HepG2 (cell line): Measurements from ENCODE around the gene NPSR1. TPM values are rescaled to one million over a fixed set of nuclear protein-coding genes. Genes with fewer than 3 reads are reported as not detected.

ENCODE experiments used
- ATAC-seq: fragments of 200-7000 bp; cut with Tn5 transposase; 3 replicates; pipeline ENCODE4 v1.9.1; 2020; ENCODE audit warnings: mild to moderate bottlenecking, moderate library complexity
- BruUV-seq: library from RNA; stranded (reverse); fragments of 400-500 nt; replicated peaks from 2 replicates; lab custom pipeline; 2021; lab: Mats Ljungman, UMichigan
- CTCF ChIA-PET: fragments of 300-600 bp; formaldehyde crosslinking; extraction: SDS; loops from one replicate; lab custom pipeline; 2021; ENCODE audit warnings: low total read pairs, inconsistent platforms, low intra/inter-chr PET ratio; lab: Yijun Ruan, JAX
- POLR2A ChIA-PET: fragments of 350-600 bp; sonication (Branson Sonifier 250); formaldehyde crosslinking; loops from one replicate; lab custom pipeline; 2020; ENCODE audit warnings: antibody characterized with exemption, inconsistent platforms; lab: Yijun Ruan, JAX
- DNase-seq: peaks from one replicate; pipeline ENCODE4 v3.0.0-alpha.2; 2015; ENCODE audit warnings: low spot score
- FAIRE-seq: peaks from 3 replicates; lab custom pipeline; 2011; peaks lifted over from hg19 to GRCh38; lab: Jason Lieb, UNC
- H2AFZ ChIP-seq: one replicate; pipeline ENCODE4 v1.6.1; 2011; ENCODE audit warnings: low read length, inconsistent platforms
- H3K27ac ChIP-seq: fragments of 300-600 bp; 3 replicates; pipeline ENCODE4 v1.8.0; 2011; ENCODE audit warnings: mixed run types, mild to moderate bottlenecking, mixed read lengths, low read length, inconsistent platforms; ENCODE audit not compliant: insufficient read depth; ENCODE audit errors: extremely low read length
- H3K27me3 ChIP-seq, 2 experiments: fragments of 200-600 bp in 1 of 2; 2 replicates in 1 of 2; 3 replicates in 1 of 2; pipeline versions ENCODE4 v1.6.0 to v1.8.0; 2011; ENCODE audit warnings: low read length in 2 of 2, mild to moderate bottlenecking in 2 of 2, moderate library complexity in 2 of 2, inconsistent platforms in 1 of 2; ENCODE audit not compliant: insufficient read depth in 2 of 2, control insufficient read depth in 1 of 2
- H3K36me3 ChIP-seq, 2 experiments: fragments of 200-600 bp in 1 of 2; replicated peaks in 1 of 2; 2 replicates in 1 of 2; 3 replicates in 1 of 2; pipeline versions ENCODE4 v1.5.1 to v1.8.0; 2011; ENCODE audit warnings: low read length in 2 of 2, inconsistent platforms in 1 of 2; ENCODE audit not compliant: insufficient read depth in 2 of 2, control insufficient read depth in 1 of 2
- H3K4me1 ChIP-seq: 2 replicates; pipeline ENCODE4 v1.5.1; 2012; ENCODE audit warnings: low read length, inconsistent platforms; ENCODE audit not compliant: insufficient read depth
- H3K4me2 ChIP-seq: 2 replicates; pipeline ENCODE4 v1.6.0; 2011; ENCODE audit warnings: low read depth, low read length, inconsistent platforms
- H3K4me3 ChIP-seq, 3 experiments: fragments of 200-600 bp in 1 of 3; sonication (generic), shearing (Covaris generic) in 1 of 3; replicated peaks in 1 of 3; 2 replicates each; pipeline ENCODE4 v1.5.1; 2011 to 2016; ENCODE audit warnings: low read length in 3 of 3, inconsistent platforms in 2 of 3, low read depth in 2 of 3, mild to moderate bottlenecking in 2 of 3, control low read depth in 1 of 3, mixed read lengths in 1 of 3; ENCODE audit not compliant: insufficient read depth in 1 of 3
- H3K79me2 ChIP-seq: one replicate; pipeline ENCODE4 v1.6.1; 2011; ENCODE audit warnings: low read length, inconsistent platforms; ENCODE audit not compliant: insufficient read depth
- H3K9ac ChIP-seq: 2 replicates; pipeline ENCODE4 v1.6.0; 2011; ENCODE audit warnings: mild to moderate bottlenecking, low read depth, low read length, inconsistent platforms; ENCODE audit not compliant: insufficient read depth
- H3K9me3 ChIP-seq: 2 replicates; pipeline ENCODE4 v1.5.1; 2012; ENCODE audit warnings: mild to moderate bottlenecking, low read length
- H4K20me1 ChIP-seq: 2 replicates; pipeline ENCODE4 v1.6.0; 2011; ENCODE audit warnings: inconsistent platforms, mild to moderate bottlenecking, low read length, moderate library complexity; ENCODE audit not compliant: insufficient read depth
- HMG20B ChIP-seq: conservative IDR thresholded peaks from 2 replicates; pipeline ENCODE4 v1.6.1; 2016; ENCODE audit warnings: missing genetic modification reagents, missing compliant biosample characterization
- HOMEZ ChIP-seq: IDR thresholded peaks from 2 replicates; pipeline ENCODE4 v1.6.1; 2016; ENCODE audit warnings: low read depth
- MIER2 ChIP-seq: IDR thresholded peaks from 2 replicates; pipeline ENCODE4 v1.6.1; 2016; ENCODE audit warnings: missing biosample characterization, missing genetic modification reagents
- MIXL1 ChIP-seq: IDR thresholded peaks from 2 replicates; pipeline ENCODE4 v1.6.1; 2016
- POLR2G ChIP-seq: fragments of 200-400 bp; formaldehyde crosslinking; IDR thresholded peaks from 2 replicates; pipeline ENCODE4 v1.6.1; 2018; ENCODE audit warnings: mild to moderate bottlenecking, low read depth, low read length, moderate library complexity
- RBFOX2 ChIP-seq: fragments of 200-400 bp; formaldehyde crosslinking; IDR thresholded peaks from 2 replicates; pipeline ENCODE4 v1.6.1; 2017; ENCODE audit warnings: low read depth, mild to moderate bottlenecking, low read length
- SAP130 ChIP-seq: IDR thresholded peaks from 2 replicates; pipeline ENCODE4 v1.6.1; 2016; ENCODE audit warnings: low read depth
- SIX1 ChIP-seq: sonication (generic); formaldehyde crosslinking; IDR thresholded peaks from 2 replicates; pipeline ENCODE4 v1.4.0; 2020; ENCODE audit warnings: missing genetic modification reagents, borderline replicate concordance
- SOX6 ChIP-seq, 2 experiments: fragments of 450-650 bp in 1 of 2; sonication (generic) in 1 of 2; formaldehyde crosslinking in 1 of 2; IDR thresholded peaks; 2 replicates each; pipeline versions ENCODE4 v1.4.0 to v1.6.1; 2017 to 2020; ENCODE audit warnings: antibody characterized with exemption in 1 of 2, mild to moderate bottlenecking in 1 of 2, missing genetic modification reagents in 1 of 2
- ZBTB3 ChIP-seq: sonication (generic); formaldehyde crosslinking; IDR thresholded peaks from 2 replicates; pipeline ENCODE4 v1.4.0; 2020; ENCODE audit warnings: low read depth, mild to moderate bottlenecking, moderate library complexity, missing genetic modification reagents, borderline replicate concordance
- ZNF296 ChIP-seq: sonication (generic); formaldehyde crosslinking; conservative IDR thresholded peaks from 2 replicates; pipeline ENCODE4 v1.5.0; 2020; ENCODE audit warnings: mild to moderate bottlenecking, missing genetic modification reagents
- ZNF343 ChIP-seq: sonication (generic); formaldehyde crosslinking; IDR thresholded peaks from 2 replicates; pipeline ENCODE4 v1.4.0; 2020; ENCODE audit warnings: mild to moderate bottlenecking, missing genetic modification reagents
- ZNF629 ChIP-seq: sonication (generic); formaldehyde crosslinking; conservative IDR thresholded peaks from 2 replicates; pipeline ENCODE4 v1.5.0; 2020; ENCODE audit warnings: missing genetic modification reagents
- ZNF839 ChIP-seq: sonication (generic); formaldehyde crosslinking; IDR thresholded peaks from 2 replicates; pipeline ENCODE4 v1.4.0; 2020; ENCODE audit warnings: missing genetic modification reagents, mild to moderate bottlenecking, borderline replicate concordance
- WGBS: methylation state at CpG from one replicate; pipeline ENCODE4 v1.1.6; 2017; ENCODE audit warnings: low lambda C conversion rate; 5-methylcytosine and 5-hydroxymethylcytosine counted together
- in situ Hi-C: cut with HindIII; loops from 2 replicates; pipeline ENCODE4 v1.10.0; 2017; ENCODE audit warnings: low pct_unique_long_range_greater_than_20kb; ENCODE audit not compliant: extremely low pct_ligation_motif_present
- intact Hi-C: fragments of 100-400 bp; cut with micrococcal nuclease; formaldehyde crosslinking; loops from one replicate; pipeline ENCODE4 v1.10.0; 2022; ENCODE audit not compliant: unreplicated experiment
- polyA plus RNA-seq, 8 experiments: library from polyadenylated mRNA; depleted of rRNA in 3 of 8; stranded (reverse) in 7 of 8; unstranded in 1 of 8; fragments of >200 nt; fragmentation: Illumina TruSeq in 4 of 8; extraction: Trizol in 4 of 8; gene quantifications; 2 replicates each; pipeline versions ENCODE4 v1.2.1 to v1.2.3, GENCODE V29; 2011 to 2016; ENCODE audit warnings: low read depth in 4 of 8, missing spikeins in 1 of 8, mixed read lengths in 1 of 8; ENCODE audit not compliant: insufficient read depth in 1 of 8
- total RNA-seq, 5 experiments: library from RNA; depleted of rRNA; stranded (reverse); fragments of >200 nt; fragmentation: Illumina TruSeq; extraction: Trizol; gene quantifications; 2 replicates each; pipeline ENCODE4 v1.2.3, GENCODE V29; 2016; ENCODE audit warnings: low read depth in 1 of 5
- TF ChIP-seq, protein P1 (sequence below): IDR thresholded peaks from 2 replicates; pipeline ENCODE4 v1.6.1; 2012; ENCODE audit warnings: low read depth, low read length, improper control_type of control experiment
- TF ChIP-seq, protein P2 (sequence below): IDR thresholded peaks from 2 replicates; pipeline ENCODE4 v1.4.0; 2020; ENCODE audit warnings: mild to moderate bottlenecking, missing genetic modification reagents

The NPSR1 gene
- total and polyA plus RNA-seq, 2 of the 13 experiments (the other 11 are each of a cell fraction or from before 2014, with no cell fraction given) = not detected

- no TSS peak for BruUV-seq
- in situ Hi-C loops = no loop called here
- Histone ChIP-seq H3K4me1 (peaks cover 63% of the 10 kb centered on the region), H3K79me2 (peaks cover 51% of the 10 kb centered on the region), H3K4me3 (peak overlapping the region; percentile 67 to 80 (median 76)), H3K9me3 (no peaks in the 10 kb centered on the region), H3K4me2 (peak overlapping the region; percentile 84), H4K20me1 (no peaks in the 10 kb centered on the region), H3K27ac (peak overlapping the region; percentile 79), H2AFZ (peak overlapping the region; percentile 2), H3K27me3 (no peaks in the 10 kb centered on the region), H3K36me3 (peaks cover 2 to 3% of the 10 kb centered on the region in 2 experiments), H3K9ac (peak overlapping the region; percentile 75)
- peak; percentile 69 for DNase-seq
- ChIA-PET CTCF (no interaction called here), POLR2A (interaction anchor here (0.9 to 1.0 kb wide), 2 partner anchors 8 to 183 kb away, joined by 3 read pairs; no protein-coding TSS in a partner anchor)
- WGBS = 0% methylated on average over 4 of the region's 4 CpGs
- FAIRE-seq = peak; percentile 4
- ATAC-seq = no peak
- intact Hi-C loops = loop anchor here (5.0 to 10.0 kb wide), 2 partner anchors 79 to 939 kb away; partner anchors contain the start of gene HERPUD2
- TF ChIP-seq SAP130 (CRISPR knock-in tag) = peak; percentile 22; the same call in 1 of the 2 replicates
- no peak for TF ChIP-seq SOX6 (IDR thresholded peaks at IDR 0.05)
- TF ChIP-seq SOX6 (CRISPR knock-in tag; IDR thresholded peaks at IDR 0.05) = peak; percentile 19; the same call in 1 of the 2 replicates
- TF ChIP-seq RBFOX2 = 0 out of 2 replicates have a peak, but pooled peaks have one; percentile 8
- TF ChIP-seq, protein P1, sequence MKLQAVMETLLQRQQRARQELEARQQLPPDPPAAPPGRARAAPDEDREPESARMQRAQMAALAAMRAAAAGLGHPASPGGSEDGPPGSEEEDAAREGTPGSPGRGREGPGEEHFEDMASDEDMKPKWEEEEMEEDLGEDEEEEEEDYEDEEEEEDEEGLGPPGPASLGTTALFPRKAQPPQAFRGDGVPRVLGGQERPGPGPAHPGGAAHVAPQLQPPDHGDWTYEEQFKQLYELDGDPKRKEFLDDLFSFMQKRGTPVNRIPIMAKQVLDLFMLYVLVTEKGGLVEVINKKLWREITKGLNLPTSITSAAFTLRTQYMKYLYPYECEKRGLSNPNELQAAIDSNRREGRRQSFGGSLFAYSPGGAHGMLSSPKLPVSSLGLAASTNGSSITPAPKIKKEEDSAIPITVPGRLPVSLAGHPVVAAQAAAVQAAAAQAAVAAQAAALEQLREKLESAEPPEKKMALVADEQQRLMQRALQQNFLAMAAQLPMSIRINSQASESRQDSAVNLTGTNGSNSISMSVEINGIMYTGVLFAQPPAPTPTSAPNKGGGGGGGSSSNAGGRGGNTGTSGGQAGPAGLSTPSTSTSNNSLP = peak; percentile 66
- TF ChIP-seq ZNF629 (CRISPR knock-in tag) = no peak
- TF ChIP-seq ZNF343 = no peak
- peak; percentile 75 for TF ChIP-seq MIXL1 (CRISPR knock-in tag)
- no peak for TF ChIP-seq ZNF296 (CRISPR knock-in tag)
- no peak for TF ChIP-seq SIX1 (CRISPR knock-in tag)
- 0 out of 2 replicates have a peak, but pooled peaks have one; percentile 47 for TF ChIP-seq POLR2G
- TF ChIP-seq ZNF839 (CRISPR knock-in tag) = no peak
- no peak for TF ChIP-seq ZBTB3 (CRISPR knock-in tag)
- TF ChIP-seq HOMEZ = no peak
- TF ChIP-seq HMG20B (CRISPR knock-in tag) = no peak
- no peak for TF ChIP-seq MIER2 (CRISPR knock-in tag)
- TF ChIP-seq, protein P2, sequence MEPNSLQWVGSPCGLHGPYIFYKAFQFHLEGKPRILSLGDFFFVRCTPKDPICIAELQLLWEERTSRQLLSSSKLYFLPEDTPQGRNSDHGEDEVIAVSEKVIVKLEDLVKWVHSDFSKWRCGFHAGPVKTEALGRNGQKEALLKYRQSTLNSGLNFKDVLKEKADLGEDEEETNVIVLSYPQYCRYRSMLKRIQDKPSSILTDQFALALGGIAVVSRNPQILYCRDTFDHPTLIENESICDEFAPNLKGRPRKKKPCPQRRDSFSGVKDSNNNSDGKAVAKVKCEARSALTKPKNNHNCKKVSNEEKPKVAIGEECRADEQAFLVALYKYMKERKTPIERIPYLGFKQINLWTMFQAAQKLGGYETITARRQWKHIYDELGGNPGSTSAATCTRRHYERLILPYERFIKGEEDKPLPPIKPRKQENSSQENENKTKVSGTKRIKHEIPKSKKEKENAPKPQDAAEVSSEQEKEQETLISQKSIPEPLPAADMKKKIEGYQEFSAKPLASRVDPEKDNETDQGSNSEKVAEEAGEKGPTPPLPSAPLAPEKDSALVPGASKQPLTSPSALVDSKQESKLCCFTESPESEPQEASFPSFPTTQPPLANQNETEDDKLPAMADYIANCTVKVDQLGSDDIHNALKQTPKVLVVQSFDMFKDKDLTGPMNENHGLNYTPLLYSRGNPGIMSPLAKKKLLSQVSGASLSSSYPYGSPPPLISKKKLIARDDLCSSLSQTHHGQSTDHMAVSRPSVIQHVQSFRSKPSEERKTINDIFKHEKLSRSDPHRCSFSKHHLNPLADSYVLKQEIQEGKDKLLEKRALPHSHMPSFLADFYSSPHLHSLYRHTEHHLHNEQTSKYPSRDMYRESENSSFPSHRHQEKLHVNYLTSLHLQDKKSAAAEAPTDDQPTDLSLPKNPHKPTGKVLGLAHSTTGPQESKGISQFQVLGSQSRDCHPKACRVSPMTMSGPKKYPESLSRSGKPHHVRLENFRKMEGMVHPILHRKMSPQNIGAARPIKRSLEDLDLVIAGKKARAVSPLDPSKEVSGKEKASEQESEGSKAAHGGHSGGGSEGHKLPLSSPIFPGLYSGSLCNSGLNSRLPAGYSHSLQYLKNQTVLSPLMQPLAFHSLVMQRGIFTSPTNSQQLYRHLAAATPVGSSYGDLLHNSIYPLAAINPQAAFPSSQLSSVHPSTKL (CRISPR knock-in tag) = peak; percentile 38; the same call in 1 of the 2 replicates
These were observed 98.0 kb downstream of the NPSR1 start for GRCh38 chr7:34756025-34756437.
